ENCODE results near the gene CITED4.

GRCh38 chr1:40868051-40868723, 6.0 kb upstream of the CITED4 start:
- TF ChIP-seq, protein P1, sequence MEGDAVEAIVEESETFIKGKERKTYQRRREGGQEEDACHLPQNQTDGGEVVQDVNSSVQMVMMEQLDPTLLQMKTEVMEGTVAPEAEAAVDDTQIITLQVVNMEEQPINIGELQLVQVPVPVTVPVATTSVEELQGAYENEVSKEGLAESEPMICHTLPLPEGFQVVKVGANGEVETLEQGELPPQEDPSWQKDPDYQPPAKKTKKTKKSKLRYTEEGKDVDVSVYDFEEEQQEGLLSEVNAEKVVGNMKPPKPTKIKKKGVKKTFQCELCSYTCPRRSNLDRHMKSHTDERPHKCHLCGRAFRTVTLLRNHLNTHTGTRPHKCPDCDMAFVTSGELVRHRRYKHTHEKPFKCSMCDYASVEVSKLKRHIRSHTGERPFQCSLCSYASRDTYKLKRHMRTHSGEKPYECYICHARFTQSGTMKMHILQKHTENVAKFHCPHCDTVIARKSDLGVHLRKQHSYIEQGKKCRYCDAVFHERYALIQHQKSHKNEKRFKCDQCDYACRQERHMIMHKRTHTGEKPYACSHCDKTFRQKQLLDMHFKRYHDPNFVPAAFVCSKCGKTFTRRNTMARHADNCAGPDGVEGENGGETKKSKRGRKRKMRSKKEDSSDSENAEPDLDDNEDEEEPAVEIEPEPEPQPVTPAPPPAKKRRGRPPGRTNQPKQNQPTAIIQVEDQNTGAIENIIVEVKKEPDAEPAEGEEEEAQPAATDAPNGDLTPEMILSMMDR (conservative IDR thresholded peaks at IDR 0.05 in 1 of 2, IDR thresholded peaks at IDR 0.05 in 1 of 2; ENCODE audit: low read depth in 1 of 2, low read length in 2 of 2) = no peak
- no peak for TF ChIP-seq EZH2 (IDR thresholded peaks at IDR 0.05; ENCODE audit: low read length, missing control alignments)

Data from fibroblast of lung (primary cell).